OCI-LY7 (cell line): ENCODE data around the gene RIOK3. TPM values are rescaled to one million over a fixed set of nuclear protein-coding genes. Genes with fewer than 3 reads are reported as not detected.

ENCODE experiments used
- BruUV-seq: library from RNA; stranded (reverse); fragments of 400-500 nt; replicated peaks from 2 replicates; lab custom pipeline; 2021; lab: Mats Ljungman, UMichigan
- CTCF ChIA-PET: fragments of 300-600 bp; sonication (Branson Sonifier 250); formaldehyde crosslinking; loops from one replicate; lab custom pipeline; 2022; ENCODE audit warnings: antibody characterized with exemption; ENCODE audit not compliant: unreplicated experiment; lab: Charles Lee
- POLR2A ChIA-PET: fragments of 300-600 bp; sonication (Branson Sonifier 250); formaldehyde crosslinking; loops from one replicate; lab custom pipeline; 2022; ENCODE audit warnings: antibody characterized with exemption; lab: Charles Lee
- DNase-seq: peaks from one replicate; pipeline ENCODE4 v3.0.0-alpha.2; 2015; ENCODE audit warnings: low spot score
- H2AFZ ChIP-seq: fragments of 200-600 bp; sonication (generic), shearing (Covaris generic); 2 replicates; pipeline ENCODE4 v1.6.1; 2014; ENCODE audit warnings: mild to moderate bottlenecking, antibody characterized with exemption, low read length, moderate library complexity
- H3K27ac ChIP-seq: fragments of 200-600 bp; sonication (generic); 2 replicates; pipeline ENCODE4 v1.5.1; 2014; ENCODE audit warnings: mixed run types, low read depth, mild to moderate bottlenecking, moderate library complexity, low read length, inconsistent platforms; ENCODE audit not compliant: poor library complexity, severe bottlenecking
- H3K36me3 ChIP-seq: fragments of 200-600 bp; sonication (generic); 2 replicates; pipeline ENCODE4 v1.6.1; 2014; ENCODE audit warnings: mild to moderate bottlenecking, antibody characterized with exemption, low read length, moderate library complexity, mixed read lengths; ENCODE audit not compliant: insufficient read depth
- H3K4me1 ChIP-seq: fragments of 200-600 bp; sonication (generic); 2 replicates; pipeline ENCODE4 v1.5.1; 2014; ENCODE audit warnings: mild to moderate bottlenecking, low read length; ENCODE audit not compliant: insufficient read depth, poor library complexity, severe bottlenecking
- H3K4me2 ChIP-seq: fragments of 200-600 bp; sonication (generic); 2 replicates; pipeline ENCODE4 v1.6.1; 2014; ENCODE audit warnings: mild to moderate bottlenecking, low read length
- H3K4me3 ChIP-seq: fragments of 200-600 bp; sonication (generic); 2 replicates; pipeline ENCODE4 v1.5.1; 2014; ENCODE audit warnings: mild to moderate bottlenecking, low read depth, low read length; ENCODE audit not compliant: poor library complexity, severe bottlenecking
- H3K79me2 ChIP-seq: fragments of 200-600 bp; sonication (generic); 2 replicates; pipeline ENCODE4 v1.6.1; 2016; ENCODE audit warnings: low read depth, mild to moderate bottlenecking, low read length, moderate library complexity, mixed read lengths; ENCODE audit not compliant: insufficient read depth
- H3K9me2 ChIP-seq: fragments of 200-600 bp; sonication (generic); 2 replicates; pipeline ENCODE4 v1.6.1; 2016; ENCODE audit warnings: mild to moderate bottlenecking, low read length, mixed read lengths; ENCODE audit not compliant: insufficient read depth
- H3K9me3 ChIP-seq: fragments of 200-600 bp; sonication (generic); 2 replicates; pipeline ENCODE4 v1.6.1; 2014; ENCODE audit warnings: mild to moderate bottlenecking, mixed run types, low read length, mixed read lengths
- H4K20me1 ChIP-seq: fragments of 200-600 bp; sonication (generic); 2 replicates; pipeline ENCODE4 v1.6.1; 2014; ENCODE audit warnings: mild to moderate bottlenecking, antibody characterized with exemption, low read length, moderate library complexity, mixed read lengths; ENCODE audit not compliant: insufficient read depth
- CTCF ChIP-seq: fragments of 200-600 bp; sonication (generic); conservative IDR thresholded peaks from 2 replicates; pipeline ENCODE4 v1.5.1; 2014; ENCODE audit warnings: mild to moderate bottlenecking, antibody characterized with exemption, low read length, moderate library complexity, mixed read lengths
- EZH2phosphoT487 ChIP-seq: fragments of 200-600 bp; sonication (generic); IDR thresholded peaks from 2 replicates; pipeline ENCODE4 v1.6.1; 2018; ENCODE audit warnings: low read depth, borderline replicate concordance, mild to moderate bottlenecking, mixed run types, antibody characterized with exemption, low read length, moderate library complexity, mixed read lengths
- intact Hi-C: fragments of 100-400 bp; cut with micrococcal nuclease; formaldehyde crosslinking; loops from one replicate; pipeline ENCODE4 v1.10.0; 2022; ENCODE audit not compliant: unreplicated experiment
- total RNA-seq, 2 experiments: library from RNA; depleted of rRNA in 1 of 2; stranded (reverse); fragments of >200 nt in 1 of 2; shearing (Covaris generic) in 1 of 2; gene quantifications; 2 replicates each; pipeline ENCODE4 v1.2.3, GENCODE V29; 2014 to 2022

The RIOK3 gene
- total RNA-seq, 2 experiments from 2014 or later: 26.6 to 52.4 TPM

GRCh38 chr18:23498117-23498516 is 45.0 kb downstream of the RIOK3 start:
- Histone ChIP-seq H3K9me2 (no peaks in the 10 kb centered on the region), H3K4me2 (peak overlapping the region; percentile 55), H3K79me2 (no peaks in the 10 kb centered on the region), H3K9me3 (no peaks in the 10 kb centered on the region), H3K4me3 (no peak overlapping the region), H2AFZ (peak overlapping the region; percentile 96), H3K4me1 (peaks cover 33% of the 10 kb centered on the region), H3K36me3 (no peaks in the 10 kb centered on the region), H3K27ac (peak overlapping the region; percentile 44), H4K20me1 (no peaks in the 10 kb centered on the region)
- DNase-seq: peak; percentile 43
- no TSS peak for BruUV-seq
- ChIA-PET POLR2A (interaction anchor here (0.5 to 2.2 kb wide), 4 partner anchors 10 to 364 kb away, joined by 3 to 10 read pairs (median 5); partner anchors contain the start of gene CABLES1), CTCF (interaction anchor here (0.8 to 0.9 kb wide), 4 partner anchors 10 to 88 kb away, joined by 3 to 6 read pairs (median 4); partner anchors contain the start of gene NPC1)
- intact Hi-C loops: loop anchor here (2.0 kb wide), 1 partner anchor 45 kb away; the partner anchor contains the start of gene RIOK3
- TF ChIP-seq CTCF (no peak), EZH2phosphoT487 (no peak)

DNA sequence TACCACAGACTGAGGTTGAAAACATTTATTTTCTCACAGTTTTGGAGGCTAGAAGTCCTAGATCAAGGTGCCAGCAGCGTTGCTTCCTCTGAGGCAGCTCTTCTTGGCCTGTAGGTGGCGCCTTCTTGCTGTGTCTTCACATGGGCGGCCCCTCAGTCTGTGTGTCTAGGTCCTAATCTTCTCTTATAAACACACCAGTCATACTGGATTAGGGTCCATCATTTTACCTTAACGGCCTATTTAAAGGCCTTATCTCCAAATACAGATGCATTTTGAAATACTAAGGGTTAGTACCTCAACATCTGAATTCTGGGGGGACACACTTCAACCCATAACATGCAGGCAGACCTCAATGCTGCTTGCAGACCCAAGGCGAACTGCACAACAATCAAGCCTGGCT is 45.8 kb downstream of the RIOK3 start:
- Histone ChIP-seq H3K9me2 (no peaks in the 10 kb centered on the region), H4K20me1 (0 out of 2 replicates have a peak, but pooled peaks cover under 1% of the 10 kb centered on the region), H2AFZ (peak overlapping the region; percentile 96), H3K4me1 (peaks cover 33% of the 10 kb centered on the region), H3K27ac (peak overlapping the region; percentile 44), H3K36me3 (no peaks in the 10 kb centered on the region), H3K9me3 (no peaks in the 10 kb centered on the region), H3K4me2 (peak overlapping the region; percentile 55), H3K79me2 (peaks cover 3% of the 10 kb centered on the region; the same call in 1 of the 2 replicates), H3K4me3 (no peak overlapping the region)
- ChIA-PET POLR2A (interaction anchor here (0.5 to 2.2 kb wide), 6 partner anchors 10 to 364 kb away, joined by 3 to 10 read pairs (median 4); partner anchors contain the start of gene CABLES1), CTCF (interaction anchor here (0.8 to 0.9 kb wide), 4 partner anchors 11 to 87 kb away, joined by 3 to 6 read pairs (median 4); partner anchors contain the start of gene NPC1)
- intact Hi-C loops: loop anchor here (2.0 kb wide), 1 partner anchor 46 kb away; the partner anchor contains the start of gene RIOK3
- TF ChIP-seq CTCF: peak; percentile 98
- no peak for TF ChIP-seq EZH2phosphoT487
- DNase-seq: peak; percentile 93
- no TSS peak for BruUV-seq
